HG03064 (cell line): ENCODE data around the gene OR56B1.

ENCODE experiments used
- ATAC-seq: cut with Tn5 transposase; IDR thresholded peaks from one replicate; pipeline ENCODE4 v1.9.1; 2021; ENCODE audit warnings: low read depth; ENCODE audit not compliant: unreplicated experiment

The OR56B1 gene

DNA sequence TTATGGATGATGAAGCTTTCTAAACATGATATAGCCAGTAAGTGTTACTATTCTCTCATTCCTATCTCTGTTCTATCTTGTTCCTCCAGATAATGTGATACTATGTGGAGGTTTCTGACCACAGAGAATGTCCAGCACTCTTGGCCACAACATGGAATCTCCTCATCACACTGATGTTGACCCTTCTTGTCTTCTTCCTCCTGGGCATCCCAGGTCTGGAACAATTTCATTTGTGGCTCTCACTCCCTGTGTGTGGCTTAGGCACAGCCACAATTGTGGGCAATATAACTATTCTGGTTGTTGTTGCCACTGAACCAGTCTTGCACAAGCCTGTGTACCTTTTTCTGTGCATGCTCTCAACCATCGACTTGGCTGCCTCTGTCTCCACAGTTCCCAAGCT lies 9.9 kb upstream of the OR56B1 start:
- ATAC-seq, result no peak

GRCh38 chr11:5727691-5728090 lies 8.6 kb upstream of the OR56B1 start:
- no peak for ATAC-seq

DNA sequence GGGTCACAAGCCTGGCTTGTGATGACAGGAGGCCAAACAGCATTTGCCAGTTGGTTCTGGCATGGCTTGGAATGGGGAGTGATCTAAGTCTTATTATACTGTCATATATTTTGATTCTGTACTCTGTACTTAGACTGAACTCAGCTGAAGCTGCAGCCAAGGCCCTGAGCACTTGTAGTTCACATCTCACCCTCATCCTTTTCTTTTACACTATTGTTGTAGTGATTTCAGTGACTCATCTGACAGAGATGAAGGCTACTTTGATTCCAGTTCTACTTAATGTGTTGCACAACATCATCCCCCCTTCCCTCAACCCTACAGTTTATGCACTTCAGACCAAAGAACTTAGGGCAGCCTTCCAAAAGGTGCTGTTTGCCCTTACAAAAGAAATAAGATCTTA lies 843 bp downstream of the OR56B1 start:
- ATAC-seq, result no peak

- ATAC-seq, result no peak
These were observed 1.6 kb downstream of the OR56B1 start for GRCh38 chr11:5737670-5738392.

DNA sequence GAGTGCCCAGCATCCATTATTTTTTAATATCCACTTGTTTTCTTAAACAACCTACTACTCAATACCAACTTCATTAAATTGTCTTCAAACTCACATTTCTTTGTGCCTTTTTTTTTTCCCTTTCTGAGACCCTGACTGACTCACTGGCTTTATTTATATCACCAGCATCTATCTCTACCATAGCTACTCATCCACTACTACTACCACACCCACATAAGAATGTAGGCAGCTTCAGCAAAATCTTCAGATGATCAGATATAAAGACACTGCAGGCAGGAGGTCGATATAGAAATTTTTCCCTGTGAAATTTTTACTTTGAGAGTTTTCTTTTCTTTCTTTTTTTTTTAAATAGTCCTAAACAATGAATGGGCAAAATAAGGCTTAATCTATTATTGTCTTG lies 2.2 kb downstream of the OR56B1 start:
- no peak for ATAC-seq

GRCh38 chr11:5746614-5747013 lies 10.4 kb downstream of the OR56B1 start:
- ATAC-seq, result no peak

DNA sequence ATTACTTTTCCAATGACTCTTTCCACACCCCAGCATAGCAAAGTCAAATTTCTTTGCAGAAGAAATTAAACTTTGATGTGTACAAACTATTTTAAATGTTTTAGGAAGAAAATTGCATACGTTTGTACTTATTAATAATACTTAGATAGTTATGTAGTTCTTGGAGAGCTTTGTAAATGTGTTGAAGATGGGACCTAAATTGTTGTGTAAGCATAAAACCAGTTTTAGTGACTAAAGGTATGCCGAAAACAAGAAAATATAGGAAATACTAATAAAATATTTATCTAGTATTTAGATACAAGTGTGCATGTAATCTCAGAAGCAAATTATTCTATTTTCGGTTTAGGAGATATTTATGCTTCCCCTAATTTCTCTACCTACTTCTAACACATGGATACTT lies 13.6 kb downstream of the OR56B1 start:
- no peak for ATAC-seq

- ATAC-seq, result no peak
These were observed 17.7 kb downstream of the OR56B1 start, which contains the start of gene OR52N4 for GRCh38 chr11:5753943-5754342. TSS of gene OR52N4 (plus strand) at chr11:5754243. CDS start at chr11:5754741, 498 bp downstream.

- no peak for ATAC-seq
These were observed 30.8 kb downstream of the OR56B1 start for GRCh38 chr11:5767056-5767455.

DNA sequence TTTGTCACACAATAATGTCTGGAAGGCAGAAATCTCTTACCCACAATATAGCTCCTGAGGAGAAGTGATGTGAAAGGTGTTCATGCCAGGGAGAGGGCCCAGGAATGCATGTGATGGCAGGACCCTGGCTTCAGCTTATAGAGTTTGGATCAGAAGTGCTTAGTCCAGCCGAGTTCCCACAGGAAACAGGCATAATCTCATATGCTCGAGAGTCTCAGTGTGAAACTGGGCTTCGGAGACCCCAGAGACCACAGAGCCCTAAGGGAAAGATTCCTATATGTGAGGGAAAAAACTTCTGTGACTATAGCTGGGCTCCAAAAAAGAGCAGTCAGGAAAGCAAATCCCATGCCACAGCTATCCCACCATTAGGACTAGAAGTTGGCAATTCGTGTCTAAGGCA lies 47.0 kb downstream of the OR56B1 start, which contains the start of gene OR52N5:
Gene OR52N5 (minus strand): TSS at position 101 of the 400 bp plus-strand sequence. CDS start 4,721 bp downstream, outside the sequence.
- ATAC-seq, result no peak
